ENCODE results near the gene LINC00305.

LINC00305 gene

GRCh38 chr18:64148988-64149387, at the start of gene LINC00305:
Gene LINC00305, minus strand, starts transcription at chr18:64149088.
- no peak for DNase-seq (ENCODE audit: low spot score)

- no peak for DNase-seq (ENCODE audit: low spot score)
These were observed 42.2 kb upstream of the LINC00305 start for GRCh38 chr18:64191069-64191468.

DNA sequence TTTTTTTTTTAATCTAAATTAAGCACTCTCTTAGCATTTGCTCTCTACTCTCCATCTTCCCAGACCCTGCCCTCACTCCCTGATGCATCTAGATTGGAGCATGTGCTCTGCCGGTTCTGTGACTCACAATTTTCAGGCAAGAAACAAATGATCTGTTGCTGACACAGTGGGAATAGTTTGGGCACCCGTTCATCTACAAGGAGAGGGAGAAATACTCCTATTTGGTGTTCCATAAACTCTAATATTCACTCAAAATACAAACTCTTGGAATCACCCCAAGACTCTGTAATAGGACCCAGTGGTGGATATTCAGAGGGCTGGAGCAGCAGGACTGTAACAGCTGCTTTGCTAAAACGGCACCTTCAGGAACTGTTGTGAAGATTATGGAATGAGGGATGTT, 37.1 kb upstream of the LINC00305 start:
- no peak for DNase-seq (ENCODE audit: low spot score)

DNA sequence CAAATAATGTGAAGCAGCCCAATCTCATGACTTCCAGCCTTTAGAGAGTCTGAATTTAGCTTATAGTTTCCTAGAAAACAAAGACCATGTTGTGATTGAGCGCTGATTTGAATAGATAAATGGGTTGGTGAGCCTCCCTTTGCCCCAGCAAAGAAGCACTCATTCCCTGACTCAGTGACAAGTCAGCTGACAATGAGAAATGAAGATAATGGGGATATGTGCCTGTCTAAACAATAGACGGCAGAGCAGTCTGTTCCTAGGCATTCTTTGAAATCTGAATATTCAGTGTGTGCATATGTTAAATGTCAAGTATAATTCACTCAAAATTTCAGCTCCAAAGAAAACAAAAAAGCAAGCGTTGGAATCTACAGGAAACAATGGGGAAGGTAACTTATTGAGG, 34.8 kb upstream of the LINC00305 start:
- DNase-seq (ENCODE audit: low spot score): no peak

- DNase-seq (ENCODE audit: low spot score): no peak
These were observed 31.7 kb upstream of the LINC00305 start for GRCh38 chr18:64180617-64181016.

DNA sequence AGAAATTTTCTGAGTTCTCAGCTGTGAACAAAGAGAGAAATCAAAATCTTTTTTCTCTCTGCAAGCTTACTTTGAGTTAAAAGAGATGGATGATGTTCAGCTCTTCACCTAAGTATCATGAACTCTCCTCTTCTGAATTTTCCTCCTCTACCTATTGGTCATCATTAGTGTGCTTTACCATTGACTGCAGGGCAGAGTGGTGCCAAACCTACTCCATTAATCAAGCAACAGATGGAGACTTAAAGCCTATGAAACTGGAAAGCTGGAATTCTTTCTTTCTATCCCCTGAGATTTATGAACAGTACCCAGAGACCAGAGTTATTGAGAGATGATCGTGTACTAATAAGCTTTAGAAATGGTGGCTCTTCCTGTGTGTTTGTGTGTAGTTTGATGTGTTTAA, 31.3 kb upstream of the LINC00305 start:
- DNase-seq (ENCODE audit: low spot score): no peak

- no peak for DNase-seq (ENCODE audit: low spot score)
These were observed 30.7 kb upstream of the LINC00305 start for GRCh38 chr18:64179556-64180080.

DNA sequence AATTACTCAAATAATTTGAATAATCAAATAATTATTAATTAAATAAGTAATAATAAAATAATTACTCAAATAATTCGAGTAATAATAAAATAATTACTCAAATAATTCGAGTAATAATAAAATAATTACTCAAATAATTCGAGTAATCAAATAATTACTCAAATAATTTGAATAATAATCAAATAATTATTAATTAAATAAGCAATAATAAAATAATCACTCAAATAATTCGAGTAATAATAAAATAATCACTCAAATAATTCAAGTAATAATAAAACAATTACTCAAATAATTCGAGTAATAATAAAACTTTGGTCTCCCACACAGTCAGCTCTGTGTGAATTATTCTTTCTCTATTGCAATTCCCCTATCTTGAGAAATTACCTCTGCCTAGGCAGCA, 30.0 kb upstream of the LINC00305 start:
- no peak for DNase-seq (ENCODE audit: low spot score)

DNA sequence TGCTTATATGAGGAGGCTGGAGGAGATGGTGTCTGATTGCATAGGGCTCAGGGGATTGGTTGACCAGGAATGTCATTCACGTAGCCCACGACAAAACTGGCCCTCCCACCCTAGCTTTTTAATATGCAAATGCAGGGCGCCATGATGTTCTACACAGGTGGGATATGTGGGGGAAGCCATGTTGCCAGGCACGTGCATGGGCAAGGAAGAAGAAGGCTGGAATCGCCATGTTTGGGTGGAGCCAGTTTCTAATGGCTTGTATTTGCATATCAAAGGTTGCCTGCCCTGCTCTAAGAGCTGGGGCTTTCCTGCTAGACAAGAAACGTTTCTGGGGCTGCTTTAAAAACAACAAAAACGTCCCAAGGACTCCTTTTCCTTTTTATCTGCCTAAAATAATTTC, 26.5 kb upstream of the LINC00305 start:
- no peak for DNase-seq (ENCODE audit: low spot score)

GRCh38 chr18:64171576-64171975, 22.7 kb upstream of the LINC00305 start:
- no peak for DNase-seq (ENCODE audit: low spot score)

DNA sequence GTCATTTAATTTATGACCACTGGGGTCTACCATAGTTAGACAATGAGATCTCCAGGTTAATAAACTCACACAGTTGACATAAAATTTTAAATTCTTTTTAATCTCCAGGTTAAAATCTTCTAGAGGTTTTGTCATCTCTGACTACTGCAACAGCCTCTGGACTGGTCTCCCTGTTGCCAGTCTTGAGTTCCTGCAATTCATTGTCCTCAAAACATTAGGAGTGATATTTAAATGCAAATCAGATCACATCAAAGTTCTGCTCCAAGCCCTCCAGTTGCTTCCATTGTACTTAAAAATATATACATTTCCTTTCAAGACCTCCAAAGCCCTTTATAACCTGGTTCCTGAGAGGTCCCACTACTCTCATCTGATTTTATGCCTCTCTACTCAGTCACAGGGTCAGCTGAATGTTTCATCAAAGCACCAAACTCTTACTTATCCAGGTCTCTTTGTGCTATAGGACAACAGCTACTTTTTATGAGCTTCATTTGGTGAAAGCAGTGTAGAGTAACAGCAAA, 18.6 kb upstream of the LINC00305 start:
- no peak for DNase-seq (ENCODE audit: low spot score)

- no peak for DNase-seq (ENCODE audit: low spot score)
These were observed 17.0 kb upstream of the LINC00305 start for GRCh38 chr18:64165906-64166305.

DNA sequence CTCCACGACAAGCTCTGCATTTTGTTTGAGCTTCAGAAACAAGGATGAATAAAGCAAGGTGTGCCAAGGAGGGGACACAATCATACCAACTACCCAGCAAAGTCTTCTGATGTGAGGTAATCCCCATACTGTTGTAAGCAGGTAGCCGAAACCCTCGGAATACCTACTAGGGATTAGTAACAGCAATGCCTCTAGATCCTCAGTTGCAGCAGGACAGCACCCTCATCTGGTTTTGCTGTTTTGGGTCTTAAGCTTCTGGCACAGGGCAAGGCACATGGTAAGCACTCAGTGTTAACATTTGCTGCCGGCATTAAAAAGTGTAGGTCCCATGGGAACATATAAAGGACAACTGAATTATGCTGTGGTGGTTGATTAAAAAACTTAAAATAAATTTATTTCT, 16.0 kb upstream of the LINC00305 start:
- DNase-seq (ENCODE audit: low spot score): no peak

- no peak for DNase-seq (ENCODE audit: low spot score)
These were observed 1.1 kb upstream of the LINC00305 start for GRCh38 chr18:64149916-64150438.

DNA sequence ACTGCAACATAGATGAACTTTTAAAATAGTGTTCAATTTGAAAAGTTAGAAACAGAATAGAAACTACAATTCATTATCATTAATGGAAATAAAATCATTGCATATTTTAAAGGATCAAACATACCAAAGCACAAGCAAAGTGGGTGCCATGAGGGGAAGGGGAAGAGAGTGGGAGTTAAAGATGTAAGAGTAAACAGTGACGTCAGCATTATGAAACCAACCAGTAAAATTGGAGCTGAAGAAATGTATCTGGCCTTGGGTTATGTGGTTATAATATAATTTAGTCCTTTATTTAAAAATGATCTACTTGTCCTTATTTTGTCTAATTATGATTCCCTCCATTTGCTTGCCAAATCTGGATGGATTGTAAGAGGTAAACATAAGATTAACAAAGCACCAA, 6.0 kb downstream of the LINC00305 start:
- no peak for DNase-seq (ENCODE audit: low spot score)

GRCh38 chr18:64137914-64138313, 11.0 kb downstream of the LINC00305 start:
- no peak for DNase-seq (ENCODE audit: low spot score)

DNA sequence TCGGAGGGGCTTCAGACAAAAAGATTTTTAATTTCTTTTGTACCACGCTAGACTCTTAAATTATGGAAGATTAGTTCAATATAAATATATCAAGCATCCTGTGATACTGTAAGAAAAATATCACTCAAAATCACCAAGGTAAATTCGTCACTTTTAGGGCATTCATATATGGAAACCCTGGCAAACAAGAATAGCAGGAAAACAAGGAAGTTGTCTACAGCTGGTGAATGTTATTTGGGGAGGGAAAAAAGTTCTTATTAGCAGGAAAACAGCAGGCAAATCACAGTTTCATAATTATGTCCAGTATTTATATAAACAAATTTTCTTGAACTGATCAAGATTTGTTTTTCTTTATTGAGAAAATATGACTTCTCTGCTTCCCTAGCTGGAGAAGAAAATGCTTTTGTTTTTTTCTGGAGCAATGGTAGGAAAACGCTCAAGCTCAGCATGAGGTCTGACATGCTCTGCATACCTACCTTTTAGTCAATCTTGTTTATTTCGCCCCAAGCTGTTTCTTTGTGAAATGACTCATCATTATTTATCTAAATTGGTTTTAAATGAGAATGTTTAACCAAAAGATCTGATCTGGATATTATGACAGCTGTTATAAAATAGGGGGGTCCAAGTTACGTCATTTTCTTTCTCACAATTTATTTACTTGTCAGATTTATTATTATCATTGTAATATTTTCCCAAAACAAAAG, 14.7 kb downstream of the LINC00305 start:
- DNase-seq (ENCODE audit: low spot score): no peak

- no peak for DNase-seq (ENCODE audit: low spot score)
These were observed 16.0 kb downstream of the LINC00305 start for GRCh38 chr18:64132871-64133270.

GRCh38 chr18:64131314-64131713, 17.6 kb downstream of the LINC00305 start:
- no peak for DNase-seq (ENCODE audit: low spot score)

DNA sequence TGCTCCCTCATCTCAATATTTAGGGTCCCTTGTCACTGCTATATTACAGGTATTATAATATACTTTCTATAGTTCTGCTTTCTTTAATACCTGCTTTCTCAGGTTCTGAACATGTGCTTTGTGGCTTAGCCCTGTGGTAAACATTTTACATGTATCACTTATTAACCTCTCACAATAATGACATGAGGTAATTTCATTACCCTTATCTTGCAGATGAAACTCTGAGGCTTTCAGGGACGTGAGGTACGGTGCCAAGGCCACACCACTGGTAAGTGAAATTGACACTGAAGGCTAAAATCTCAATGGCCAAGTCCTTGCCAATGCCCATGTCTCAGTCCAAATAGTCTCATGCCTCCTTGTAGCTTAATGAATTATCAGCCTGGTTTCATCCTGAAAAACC, 21.7 kb downstream of the LINC00305 start:
- no peak for DNase-seq (ENCODE audit: low spot score)

DNA sequence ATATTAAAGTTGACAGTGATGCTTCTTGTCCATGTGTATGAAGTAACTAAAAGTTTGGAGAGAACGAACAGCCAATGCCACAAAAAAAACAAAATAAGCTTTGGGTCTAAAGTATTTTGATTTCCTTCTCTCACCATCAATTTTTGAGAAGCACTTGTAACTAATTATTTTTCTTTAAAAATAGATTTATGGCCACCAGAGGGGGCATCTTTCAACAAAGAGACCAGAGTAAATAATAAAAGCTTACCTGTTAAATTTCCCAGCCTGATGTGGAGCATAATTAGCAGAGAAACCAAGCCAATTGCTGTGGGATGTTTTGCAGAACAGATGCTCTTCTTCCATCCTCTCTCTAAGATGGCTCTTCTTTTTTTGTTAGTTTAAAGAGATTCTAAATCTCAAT, 29.0 kb downstream of the LINC00305 start:
- DNase-seq (ENCODE audit: low spot score): no peak

GRCh38 chr18:64118406-64118805, 30.5 kb downstream of the LINC00305 start:
- no peak for DNase-seq (ENCODE audit: low spot score)

DNA sequence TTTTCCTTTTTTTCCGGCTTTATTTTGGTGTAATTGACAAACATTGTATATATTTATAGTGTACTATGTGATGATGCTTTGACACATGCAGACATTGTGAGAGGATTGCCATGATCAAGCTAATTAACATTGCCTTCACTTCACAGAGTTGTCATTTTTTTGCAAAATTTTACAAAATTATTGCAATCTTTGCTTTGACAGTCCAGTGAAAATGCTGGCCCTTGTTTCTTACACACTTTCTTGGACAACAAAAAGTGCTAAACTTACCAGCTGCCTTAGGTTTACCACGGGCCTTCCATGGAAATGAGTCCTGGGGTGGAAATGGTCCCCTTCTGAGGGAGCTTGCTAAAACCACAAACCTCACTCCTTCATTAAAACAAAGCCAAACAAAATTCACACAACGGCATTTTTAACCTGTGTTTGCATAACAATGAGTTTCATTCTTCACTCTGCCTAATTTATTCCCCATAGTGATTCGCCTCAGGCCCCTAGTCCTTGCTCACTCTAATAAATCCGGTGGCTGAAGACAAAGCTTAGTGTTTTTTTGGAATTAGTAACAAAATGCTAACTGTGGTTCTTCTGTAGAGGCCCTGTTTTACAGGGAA, 32.2 kb downstream of the LINC00305 start:
- DNase-seq (ENCODE audit: low spot score): no peak

All from CD4-positive, alpha-beta T cell treated with Interleukin-15 for 4 hours (primary cell).